ENCODE results near the gene EP400.

The EP400 gene

GRCh38 chr12:132063491-132063890 is 113.7 kb downstream of the EP400 start:
- no peak for DNase-seq (ENCODE audit: extremely low spot score)
- ChIA-PET POLR2A (interaction anchor here (0.6 kb wide), 1 partner anchor 352 kb away, joined by 3 read pairs; no protein-coding TSS in a partner anchor), CTCF (no interaction called here)
- TF ChIP-seq NFRKB (IDR thresholded peaks at IDR 0.05): no peak
- no peak for TF ChIP-seq SUZ12 (IDR thresholded peaks at IDR 0.05)
- no peak for TF ChIP-seq TARDBP (IDR thresholded peaks at IDR 0.05)
- no peak for TF ChIP-seq SP1 (IDR thresholded peaks at IDR 0.05)
- no peak for TF ChIP-seq PKNOX1 (IDR thresholded peaks at IDR 0.05)
- no peak for TF ChIP-seq ELF4 (IDR thresholded peaks at IDR 0.05)
- TF ChIP-seq BHLHE40 (IDR thresholded peaks at IDR 0.05; ENCODE audit: borderline replicate concordance): no peak
- no peak for TF ChIP-seq ZNF384 (IDR thresholded peaks at IDR 0.05)
- TF ChIP-seq FOXA1 (IDR thresholded peaks at IDR 0.05): no peak
- no peak for TF ChIP-seq LEF1 (IDR thresholded peaks at IDR 0.05; ENCODE audit: borderline replicate concordance)

- DNase-seq (ENCODE audit: extremely low spot score): no peak
- TF ChIP-seq LEF1 (IDR thresholded peaks at IDR 0.05; ENCODE audit: borderline replicate concordance): no peak
- TF ChIP-seq NFRKB (IDR thresholded peaks at IDR 0.05): no peak
- no peak for TF ChIP-seq ZNF384 (IDR thresholded peaks at IDR 0.05)
- TF ChIP-seq SP1 (IDR thresholded peaks at IDR 0.05): no peak
- TF ChIP-seq FOXK2 (IDR thresholded peaks at IDR 0.05): no peak
- no peak for TF ChIP-seq FOXM1 (IDR thresholded peaks at IDR 0.05; ENCODE audit: borderline replicate concordance)
- TF ChIP-seq ELF4 (IDR thresholded peaks at IDR 0.05): no peak
- no peak for TF ChIP-seq ARNT (IDR thresholded peaks at IDR 0.05)
- no peak for TF ChIP-seq CTBP1 (IDR thresholded peaks at IDR 0.05; ENCODE audit: borderline replicate concordance)
- TF ChIP-seq TARDBP (IDR thresholded peaks at IDR 0.05): no peak
- no peak for TF ChIP-seq BHLHE40 (IDR thresholded peaks at IDR 0.05; ENCODE audit: borderline replicate concordance)
- CTCF ChIA-PET: no interaction called here
- POLR2A ChIA-PET: no interaction called here
Measured at GRCh38 chr12:132064631-132065030, 114.9 kb downstream of the EP400 start.

GRCh38 chr12:132065203-132065602 is 115.5 kb downstream of the EP400 start:
- ChIA-PET CTCF (no interaction called here), POLR2A (no interaction called here)
- TF ChIP-seq PKNOX1 (IDR thresholded peaks at IDR 0.05) (no peak), FOXK2 (IDR thresholded peaks at IDR 0.05) (no peak), ELF4 (IDR thresholded peaks at IDR 0.05) (no peak), HDGF (IDR thresholded peaks at IDR 0.05; ENCODE audit: borderline replicate concordance) (no peak), ZNF384 (IDR thresholded peaks at IDR 0.05) (no peak), NFRKB (IDR thresholded peaks at IDR 0.05) (no peak), CTBP1 (IDR thresholded peaks at IDR 0.05; ENCODE audit: borderline replicate concordance) (no peak), SUZ12 (IDR thresholded peaks at IDR 0.05) (no peak), FOXA1 (IDR thresholded peaks at IDR 0.05) (no peak), L3MBTL2 (conservative IDR thresholded peaks at IDR 0.05) (no peak), SP1 (IDR thresholded peaks at IDR 0.05) (no peak), TARDBP (IDR thresholded peaks at IDR 0.05) (no peak), FOXM1 (IDR thresholded peaks at IDR 0.05; ENCODE audit: borderline replicate concordance) (no peak), BHLHE40 (IDR thresholded peaks at IDR 0.05; ENCODE audit: borderline replicate concordance) (no peak), ARNT (IDR thresholded peaks at IDR 0.05) (no peak), LEF1 (IDR thresholded peaks at IDR 0.05; ENCODE audit: borderline replicate concordance) (no peak)
- DNase-seq (ENCODE audit: extremely low spot score): no peak

GRCh38 chr12:132065609-132066344 is 116.0 kb downstream of the EP400 start:
- CTCF ChIA-PET: no interaction called here
- DNase-seq (ENCODE audit: extremely low spot score): no peak
- POLR2A ChIA-PET: no interaction called here
- TF ChIP-seq TARDBP (IDR thresholded peaks at IDR 0.05): no peak
- no peak for TF ChIP-seq FOXA1 (IDR thresholded peaks at IDR 0.05)
- TF ChIP-seq L3MBTL2 (conservative IDR thresholded peaks at IDR 0.05): no peak
- no peak for TF ChIP-seq FOXM1 (IDR thresholded peaks at IDR 0.05; ENCODE audit: borderline replicate concordance)
- TF ChIP-seq ARNT (IDR thresholded peaks at IDR 0.05): no peak
- TF ChIP-seq ELF4 (IDR thresholded peaks at IDR 0.05): no peak
- no peak for TF ChIP-seq HDGF (IDR thresholded peaks at IDR 0.05; ENCODE audit: borderline replicate concordance)
- no peak for TF ChIP-seq SUZ12 (IDR thresholded peaks at IDR 0.05)
- no peak for TF ChIP-seq NFRKB (IDR thresholded peaks at IDR 0.05)
- no peak for TF ChIP-seq CTBP1 (IDR thresholded peaks at IDR 0.05; ENCODE audit: borderline replicate concordance)
- TF ChIP-seq FOXK2 (IDR thresholded peaks at IDR 0.05): no peak
- no peak for TF ChIP-seq BHLHE40 (IDR thresholded peaks at IDR 0.05; ENCODE audit: borderline replicate concordance)

- ChIA-PET CTCF (no interaction called here), POLR2A (no interaction called here)
- no peak for DNase-seq (ENCODE audit: extremely low spot score)
- TF ChIP-seq CTBP1 (IDR thresholded peaks at IDR 0.05; ENCODE audit: borderline replicate concordance) (no peak), PKNOX1 (IDR thresholded peaks at IDR 0.05) (no peak), TARDBP (IDR thresholded peaks at IDR 0.05) (no peak), SUZ12 (IDR thresholded peaks at IDR 0.05) (no peak), LEF1 (IDR thresholded peaks at IDR 0.05; ENCODE audit: borderline replicate concordance) (no peak), BHLHE40 (IDR thresholded peaks at IDR 0.05; ENCODE audit: borderline replicate concordance) (no peak), FOXM1 (IDR thresholded peaks at IDR 0.05; ENCODE audit: borderline replicate concordance) (no peak), NFRKB (IDR thresholded peaks at IDR 0.05) (no peak), L3MBTL2 (conservative IDR thresholded peaks at IDR 0.05) (no peak), ARNT (IDR thresholded peaks at IDR 0.05) (no peak), HDGF (IDR thresholded peaks at IDR 0.05; ENCODE audit: borderline replicate concordance) (no peak), SP1 (IDR thresholded peaks at IDR 0.05) (no peak), ZNF384 (IDR thresholded peaks at IDR 0.05) (no peak), ELF4 (IDR thresholded peaks at IDR 0.05) (no peak), FOXK2 (IDR thresholded peaks at IDR 0.05) (no peak), FOXA1 (IDR thresholded peaks at IDR 0.05) (no peak)
Measured at GRCh38 chr12:132066345-132066685, 116.6 kb downstream of the EP400 start.

GRCh38 chr12:132066749-132067148 is 117.0 kb downstream of the EP400 start:
- TF ChIP-seq FOXA1 (IDR thresholded peaks at IDR 0.05) (no peak), NFRKB (IDR thresholded peaks at IDR 0.05) (no peak), BHLHE40 (IDR thresholded peaks at IDR 0.05; ENCODE audit: borderline replicate concordance) (no peak), FOXK2 (IDR thresholded peaks at IDR 0.05) (no peak), CTBP1 (IDR thresholded peaks at IDR 0.05; ENCODE audit: borderline replicate concordance) (no peak), FOXM1 (IDR thresholded peaks at IDR 0.05; ENCODE audit: borderline replicate concordance) (no peak)
- DNase-seq (ENCODE audit: extremely low spot score): no peak
- CTCF ChIA-PET: no interaction called here
- POLR2A ChIA-PET: interaction anchor here (0.6 kb wide), 1 partner anchor 15 kb away, joined by 3 read pairs; no protein-coding TSS in a partner anchor
